GM19023 (cell line): ENCODE data around the gene AHR.
"Not testable (repeated sequence)": the region's sequence is repeated elsewhere in the genome, so short reads cannot be mapped to it uniquely, and the experiment has no call there.

Experiments
- ATAC-seq: cut with Tn5 transposase; IDR thresholded peaks from one replicate; pipeline ENCODE4 v1.9.1; 2021; ENCODE audit warnings: mild to moderate bottlenecking, moderate library complexity; ENCODE audit not compliant: unreplicated experiment

Gene AHR

DNA sequence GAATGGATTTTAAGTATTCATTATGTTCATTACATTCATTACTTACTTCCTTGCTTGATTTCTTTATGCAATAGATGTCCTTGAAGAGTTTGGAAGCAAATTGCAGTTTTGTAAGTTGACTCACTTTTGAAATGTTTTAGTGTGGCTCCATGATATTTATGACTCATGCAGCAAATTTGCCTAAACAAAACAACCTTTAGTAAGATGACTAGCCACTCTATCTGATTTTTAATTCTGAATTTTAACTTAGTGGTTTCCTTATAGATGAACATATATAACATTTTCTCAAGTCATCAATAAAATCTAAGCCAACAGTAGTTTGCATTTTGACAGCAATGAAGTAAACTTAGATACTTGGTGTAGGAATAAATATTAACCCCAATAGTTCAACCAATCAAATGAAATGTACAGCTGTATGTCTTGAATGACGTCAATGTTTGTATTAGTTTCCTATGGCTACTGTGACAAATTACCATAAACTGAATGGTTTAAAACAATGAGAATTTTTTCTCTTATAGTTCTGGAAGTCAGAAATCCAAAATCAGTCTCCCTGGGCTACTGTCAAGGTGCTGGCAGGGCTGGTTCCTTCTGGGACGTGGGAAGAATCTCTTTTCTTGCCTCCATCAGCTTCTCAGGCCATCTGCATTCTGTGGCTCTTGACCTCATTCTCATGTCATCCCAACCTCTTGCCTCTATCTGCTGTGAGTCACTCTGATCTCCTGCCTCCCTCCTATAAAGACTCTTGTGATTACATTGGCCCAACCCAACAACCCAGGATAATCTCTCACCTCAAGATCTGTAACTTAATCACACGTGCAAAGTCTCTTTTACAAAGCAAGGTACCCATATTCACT, 73.4 kb downstream of the AHR start:
- ATAC-seq, result no peak

DNA sequence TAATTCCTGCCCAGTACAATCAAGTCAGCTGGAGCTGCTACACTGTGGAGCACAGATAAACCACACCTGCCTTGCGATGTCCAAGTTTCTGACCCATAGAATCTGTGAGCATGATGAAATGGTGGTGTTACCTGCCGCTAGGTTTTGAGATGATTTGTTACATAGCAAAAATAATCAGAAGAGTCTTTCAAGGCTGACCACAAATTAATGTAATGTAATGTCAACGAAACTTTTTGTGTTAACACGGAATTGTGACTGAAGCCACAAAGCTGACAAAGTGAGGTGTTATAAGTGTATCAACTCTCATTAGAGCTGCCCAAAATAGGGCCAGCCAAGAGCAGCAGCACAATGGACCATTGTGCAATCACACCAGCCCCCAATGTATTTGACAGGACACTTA, 75.7 kb downstream of the AHR start:
- no peak for ATAC-seq

DNA sequence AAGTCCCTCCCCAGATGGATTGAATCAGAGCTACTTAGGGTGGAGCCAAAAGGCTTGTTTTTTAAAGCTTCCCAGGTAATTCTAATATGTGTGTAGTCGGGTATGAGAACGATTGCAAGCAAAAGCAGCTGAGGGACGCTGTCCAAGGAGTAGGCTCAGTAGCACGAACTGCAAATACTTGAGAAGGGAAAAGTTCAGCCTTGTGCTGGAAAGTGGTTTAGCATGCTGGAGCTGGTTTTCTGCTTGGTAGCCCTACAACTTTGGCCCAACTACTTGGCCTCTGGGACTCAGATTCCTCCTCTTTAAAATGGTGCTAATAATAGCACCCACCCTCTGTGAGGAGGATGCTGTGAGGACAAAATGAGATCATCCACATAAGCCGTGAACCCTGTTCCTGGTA, 76.2 kb downstream of the AHR start:
- ATAC-seq, result no peak

DNA sequence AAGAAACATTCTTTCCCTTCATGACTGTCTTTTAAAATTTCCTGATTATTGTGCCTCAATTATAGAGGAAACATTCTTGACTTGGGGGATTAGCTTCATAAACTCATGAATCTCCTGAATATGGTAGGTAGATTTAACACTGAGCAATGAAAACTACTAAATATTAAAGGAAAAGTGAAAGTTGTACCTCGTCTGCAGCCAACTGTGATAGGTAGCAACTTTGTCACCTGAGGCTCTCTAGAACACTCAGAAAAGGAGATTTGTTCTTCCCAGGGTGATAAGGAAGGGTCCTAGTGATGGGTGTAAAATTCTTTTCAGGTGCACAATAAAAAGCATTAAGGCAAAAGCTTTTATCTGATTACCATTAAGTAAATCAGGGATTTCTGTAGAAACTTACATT, 78.1 kb downstream of the AHR start:
- no peak for ATAC-seq

DNA sequence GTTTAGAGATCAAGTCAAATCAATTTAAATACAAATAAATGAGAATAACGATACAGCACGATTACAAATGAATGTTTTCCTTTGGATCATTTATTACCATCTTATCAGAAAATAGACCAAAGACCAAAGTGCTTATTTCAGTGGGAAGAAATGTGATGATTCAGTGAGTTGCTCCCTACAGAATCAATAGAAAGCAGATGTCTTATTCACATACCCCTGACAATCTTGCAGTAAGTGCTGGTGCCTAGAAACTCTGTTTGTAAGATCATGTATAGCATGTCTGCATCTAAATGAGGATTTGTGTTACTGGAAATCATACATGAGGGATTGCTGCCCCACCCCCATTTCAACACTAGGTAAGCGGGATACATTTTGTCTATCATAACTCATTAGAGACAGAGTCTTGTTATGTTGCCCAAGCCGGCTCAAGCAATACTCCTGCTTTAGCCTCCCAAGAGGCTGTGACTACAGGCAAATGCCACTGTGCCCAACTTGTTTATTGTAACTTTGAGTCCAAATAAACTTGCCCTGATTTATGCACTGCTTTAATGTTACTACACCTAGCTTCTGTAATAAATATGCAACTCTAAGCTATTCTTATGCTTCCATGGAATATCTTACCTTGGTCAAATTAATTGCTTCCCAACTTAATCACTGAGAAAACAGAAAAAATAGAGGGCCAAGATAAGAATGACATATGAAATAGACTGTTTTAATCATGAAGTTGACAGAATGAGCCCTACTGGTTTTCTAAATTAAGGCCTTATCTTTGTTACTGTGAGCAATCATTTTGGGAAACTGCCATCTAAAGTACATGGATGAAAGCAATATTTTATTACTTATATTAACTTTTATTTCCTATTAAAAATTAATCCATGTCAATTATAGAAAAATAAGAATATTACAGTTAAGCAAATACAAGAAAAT, 82.5 kb downstream of the AHR start:
- ATAC-seq, result no peak

DNA sequence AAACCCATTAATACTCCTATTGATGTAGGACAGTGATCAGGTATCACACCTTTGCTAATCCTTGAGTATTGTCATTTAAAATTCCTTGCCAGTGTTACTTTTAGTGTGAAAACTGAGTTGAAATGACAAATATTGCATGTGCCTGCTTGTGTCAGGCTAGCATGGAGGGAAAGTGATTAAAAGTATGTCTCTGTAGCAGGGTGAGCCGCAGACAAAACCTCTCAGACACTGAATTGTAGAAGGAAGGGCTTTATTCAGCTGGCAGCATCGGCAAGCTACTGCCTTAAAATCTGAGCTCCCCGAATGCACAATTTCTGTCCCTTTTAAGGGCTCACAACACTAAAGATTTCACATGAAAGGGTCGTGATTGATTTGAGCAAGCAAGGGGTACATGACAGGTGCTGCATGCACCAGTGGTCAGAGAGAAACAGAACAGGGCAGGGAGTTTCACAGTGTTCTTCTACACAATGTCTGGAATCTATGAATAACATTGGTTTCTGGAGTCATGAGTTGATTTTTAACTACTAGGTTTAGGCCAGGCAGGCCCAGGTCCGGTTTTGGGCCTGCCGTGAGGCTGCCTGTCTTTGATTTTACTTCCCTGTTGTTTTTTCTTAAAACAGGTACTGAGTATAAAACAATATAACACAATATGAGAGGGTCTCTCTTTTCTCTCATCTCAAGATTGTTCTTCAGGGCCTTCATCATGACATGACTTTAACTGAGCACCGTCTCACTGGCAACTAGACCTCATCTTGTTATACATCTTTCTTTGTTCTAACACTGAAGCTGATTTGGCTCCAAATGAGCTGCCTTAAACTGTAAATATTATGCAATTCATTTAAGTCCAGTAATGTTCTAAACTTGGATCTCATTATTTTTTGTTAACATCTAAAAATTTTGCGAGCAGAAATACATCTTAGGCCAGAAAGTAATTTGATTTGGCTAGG, 84.2 kb downstream of the AHR start:
- not testable (repeated sequence) for ATAC-seq

DNA sequence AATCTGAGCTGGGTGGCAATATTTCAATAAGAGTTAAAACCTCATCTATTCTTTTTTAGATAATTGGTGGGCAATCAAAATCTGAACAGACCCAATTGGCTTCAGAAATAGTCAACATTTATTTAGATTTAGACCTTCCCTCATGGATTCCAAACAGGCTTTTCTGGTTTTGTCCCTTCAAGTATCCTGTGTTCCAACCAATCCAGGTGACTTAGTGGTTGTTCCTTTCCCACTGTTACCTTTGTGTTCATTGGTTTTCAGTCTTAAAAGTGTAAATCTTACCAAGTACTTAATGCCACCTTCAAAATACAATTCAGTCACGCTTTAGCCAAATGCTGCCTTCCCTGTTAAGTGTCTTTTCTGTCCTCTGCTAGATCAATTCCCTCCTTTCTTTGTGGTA, 85.9 kb downstream of the AHR start:
- ATAC-seq, result no peak

DNA sequence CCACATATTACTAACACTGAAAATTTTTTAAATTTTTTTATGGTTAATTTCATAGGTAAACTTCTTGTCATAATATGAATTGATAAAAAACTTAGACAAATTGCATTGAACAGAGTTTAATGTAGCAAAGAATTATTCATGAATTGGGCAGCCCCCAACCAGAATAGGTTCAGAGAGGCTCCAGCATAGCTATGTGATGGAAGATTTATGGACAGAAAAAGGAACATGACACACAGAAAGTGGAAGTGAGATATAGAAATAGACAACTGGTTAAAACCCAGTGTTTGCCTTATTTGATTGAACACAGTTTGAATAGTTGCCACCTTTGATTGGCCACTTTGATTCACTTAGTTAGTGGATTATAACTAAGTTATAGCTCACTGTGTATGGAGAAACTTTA, 87.2 kb downstream of the AHR start:
- ATAC-seq, result no peak

DNA sequence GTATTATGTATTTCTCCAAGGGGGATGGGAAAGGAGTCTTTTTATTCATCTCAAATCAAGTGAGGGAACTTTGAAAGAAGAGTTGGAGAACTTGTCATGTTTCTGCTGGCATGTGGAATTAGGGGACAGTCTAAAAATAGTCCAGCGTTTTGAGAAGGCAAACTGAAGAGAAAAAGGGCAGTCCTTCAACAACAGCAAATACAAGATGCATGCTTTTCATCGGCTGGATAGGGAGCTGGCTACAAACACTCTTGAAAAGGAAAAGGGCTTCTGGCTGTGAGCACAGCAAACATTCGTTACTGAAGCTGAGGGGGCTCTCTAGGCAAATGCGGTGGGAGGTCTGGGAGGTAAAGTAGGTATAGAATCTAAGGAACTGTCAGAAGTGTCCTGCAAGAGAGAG, 91.9 kb downstream of the AHR start:
- ATAC-seq, result no peak

DNA sequence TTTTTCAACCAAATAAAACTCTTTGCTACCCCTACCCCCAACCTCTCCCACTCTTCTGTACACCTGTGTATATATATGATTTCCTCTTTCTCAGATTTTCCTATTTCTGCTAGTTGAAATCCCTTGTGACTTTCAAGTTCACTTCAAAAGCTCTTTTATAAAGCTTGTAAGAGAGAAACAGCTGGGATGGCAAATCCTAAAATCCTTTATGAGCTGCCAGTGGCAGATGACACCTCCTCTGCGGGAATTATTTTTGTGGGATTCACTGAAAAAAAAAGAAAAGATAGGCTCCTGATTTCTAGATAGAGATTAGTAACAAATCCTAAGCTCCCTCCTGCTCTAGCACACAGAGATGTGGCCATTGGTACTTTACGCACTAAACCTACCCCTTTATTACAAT, 92.9 kb downstream of the AHR start:
- no peak for ATAC-seq

DNA sequence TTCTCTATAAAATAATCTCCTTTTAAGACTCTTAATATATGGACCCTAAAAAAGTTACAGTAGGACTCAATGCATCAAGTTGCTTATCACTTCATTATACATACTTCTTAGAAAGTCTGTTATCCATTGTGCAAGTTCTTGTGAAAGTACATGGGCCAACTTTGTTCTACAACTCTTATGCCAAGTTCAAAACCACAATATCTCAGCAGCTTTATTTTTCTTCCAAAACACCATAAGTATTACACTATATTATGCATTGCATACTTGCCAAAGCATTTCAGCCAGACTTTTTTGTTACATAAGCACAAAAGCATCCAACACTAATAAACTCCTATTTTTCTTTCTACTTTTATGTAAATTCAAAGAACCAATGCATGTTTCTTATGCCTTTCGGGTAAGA, 94.4 kb downstream of the AHR start:
- ATAC-seq, result no peak

DNA sequence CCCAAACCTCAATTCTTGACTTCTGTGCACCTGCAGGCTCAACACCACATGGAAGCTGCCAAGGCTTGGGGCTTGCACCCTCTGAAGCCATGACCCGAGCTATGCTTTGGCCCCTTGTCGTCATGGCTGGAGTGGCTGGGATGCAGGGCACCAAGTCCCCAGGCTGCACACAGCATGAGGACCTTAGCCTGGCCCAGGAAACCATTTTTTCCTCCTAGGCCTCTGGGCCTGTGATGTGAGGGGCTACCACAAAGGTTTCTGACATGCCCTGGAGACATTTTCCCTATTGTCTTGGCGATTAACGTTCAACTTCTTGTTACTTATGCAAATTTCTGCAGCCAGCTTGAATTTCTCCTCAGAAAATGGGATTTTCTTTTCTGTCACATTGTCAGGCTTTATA, 96.1 kb downstream of the AHR start:
- ATAC-seq, result not testable (repeated sequence)
